ENCODE measurements around the gene STK24.

GRCh38 chr13:98539666-98540065 lies 37.2 kb downstream of the STK24 start:
- TF ChIP-seq TAF1 (IDR thresholded peaks at IDR 0.05; ENCODE audit: borderline replicate concordance, low read depth, low read length) (no peak), POLR2A (IDR thresholded peaks at IDR 0.05; ENCODE audit: low read depth, low read length) (no peak)

Measured in GM12892 (cell line).